HG03575 (cell line): ENCODE data around the gene CRKL.

ENCODE experiments used
- ATAC-seq: cut with Tn5 transposase; IDR thresholded peaks from one replicate; pipeline ENCODE4 v1.9.1; 2021; ENCODE audit not compliant: unreplicated experiment, insufficient number of reproducible peaks, low FRiP score; ENCODE audit errors: extremely low read depth

The CRKL gene

DNA sequence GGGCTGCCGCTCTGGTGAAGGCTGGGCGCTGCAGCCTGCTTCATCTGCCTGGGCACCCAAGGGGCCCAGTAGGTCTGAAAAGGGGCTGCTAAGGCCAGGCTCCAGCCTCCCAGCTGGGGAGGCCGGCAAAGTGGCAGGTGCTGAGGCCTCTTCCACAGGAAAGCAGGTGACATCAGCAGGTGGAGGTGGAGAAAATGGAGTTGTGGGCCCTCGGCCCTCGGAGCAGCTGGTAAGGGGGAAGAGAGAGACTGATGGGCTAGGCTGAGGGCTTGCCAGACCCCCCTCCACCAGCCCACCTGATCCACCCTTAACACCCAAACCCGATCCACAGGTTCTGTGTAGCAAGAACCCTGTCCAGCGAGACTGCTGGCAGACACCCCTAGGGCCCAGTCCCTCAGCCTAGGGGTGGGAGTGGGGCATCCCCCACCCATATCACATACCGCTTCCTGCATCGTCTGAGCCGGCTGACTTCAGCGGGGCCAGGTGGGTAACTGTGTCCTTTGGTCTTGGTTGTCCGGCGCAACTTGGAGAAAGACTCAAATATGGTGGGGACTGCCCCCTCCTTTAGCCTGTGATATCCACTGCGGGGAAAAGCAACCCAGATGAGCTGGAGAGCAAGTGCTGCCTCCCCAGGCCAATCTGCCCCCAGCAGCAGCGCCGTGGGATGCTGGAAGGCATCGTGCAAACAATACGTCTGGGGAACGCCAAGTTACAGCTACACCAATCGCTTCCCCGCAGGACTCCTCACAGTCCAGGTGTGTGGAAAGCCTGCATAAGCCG is 83.2 kb downstream of the CRKL start:
- ATAC-seq: no peak

DNA sequence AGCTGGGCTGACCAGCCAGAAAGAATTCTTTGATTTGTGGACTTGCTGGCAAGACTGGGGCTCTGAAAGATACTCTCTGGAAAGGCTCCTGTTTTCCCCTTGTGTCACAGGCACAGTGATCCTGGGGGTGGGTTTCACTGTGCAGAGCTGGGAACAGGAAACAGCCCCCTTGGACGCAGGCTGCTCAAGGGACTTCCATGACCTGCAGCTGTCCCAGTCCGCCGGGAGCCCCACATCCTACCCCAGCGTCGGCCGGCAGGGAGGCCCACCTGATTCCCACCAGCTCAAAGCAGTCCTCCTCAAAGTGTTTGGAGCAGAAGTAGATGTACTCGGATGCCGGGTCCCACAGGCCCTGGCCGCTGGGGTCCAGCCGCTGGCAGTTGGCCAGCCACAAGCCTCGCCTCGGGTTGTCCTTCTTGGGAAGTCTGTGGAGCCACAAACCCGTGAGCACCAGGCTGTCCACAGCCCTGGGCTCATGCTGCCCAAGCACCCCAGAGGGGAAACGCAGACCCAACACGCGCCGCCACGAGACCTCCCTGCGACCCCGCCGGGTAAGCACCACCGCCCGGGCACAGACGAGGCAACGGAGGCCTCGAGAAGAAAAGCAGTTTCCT is 83.9 kb downstream of the CRKL start:
- ATAC-seq: no peak

DNA sequence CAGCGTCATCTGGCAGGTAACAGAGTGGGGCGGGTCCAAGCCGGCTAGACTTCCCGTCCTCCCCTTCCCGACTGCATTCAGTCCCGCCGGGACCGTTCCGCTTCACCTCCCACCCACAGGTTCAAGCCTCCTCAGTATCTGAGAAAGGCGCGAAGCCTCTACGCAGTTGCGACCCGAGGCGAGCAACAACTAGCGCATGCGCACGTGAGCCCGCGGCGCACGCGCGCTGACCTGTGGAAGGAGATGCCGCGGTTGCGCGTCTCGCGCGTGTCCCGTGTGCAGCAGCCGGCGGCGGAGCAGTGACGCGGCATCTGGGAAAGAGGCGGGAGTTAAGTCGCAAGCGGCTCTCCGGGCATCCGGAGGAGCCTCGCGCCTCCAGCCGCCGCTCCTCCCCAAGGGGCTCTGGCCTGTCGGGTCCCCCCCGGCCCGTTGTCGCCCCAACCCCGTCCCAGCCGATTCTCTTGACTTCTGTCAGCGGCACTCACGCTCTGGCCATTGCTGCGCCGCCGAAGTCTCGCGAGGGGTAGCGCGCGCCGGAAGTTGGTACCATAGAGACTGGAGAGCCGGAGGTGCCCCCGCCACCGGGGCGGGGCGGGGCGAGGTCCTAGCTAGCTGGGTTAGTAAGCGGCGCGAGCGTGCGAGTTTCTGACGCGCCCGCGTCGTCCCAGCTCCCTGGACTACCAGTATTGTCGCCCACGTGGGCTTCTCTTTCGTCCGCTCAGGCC is 84.6 kb downstream of the CRKL start, which contains the start of gene THAP7:
Gene THAP7, minus strand, starts transcription at position 518 of the 725 bp plus-strand sequence. Its CDS starts 207 bp downstream, at position 311.
- peak; percentile 34 for ATAC-seq
